Panc1 (cell line): ENCODE data around the gene PHF1. TPM values are rescaled to one million over a fixed set of nuclear protein-coding genes. Genes with fewer than 3 reads are reported as not detected.

Experiments used
- ATAC-seq: fragments of 200-7000 bp; cut with Tn5 transposase; 2 replicates; pipeline ENCODE4 v1.9.1; 2020; ENCODE audit warnings: mild to moderate bottlenecking, moderate library complexity
- BruUV-seq: library from RNA; stranded (reverse); fragments of 400-500 nt; replicated peaks from 2 replicates; lab custom pipeline; 2021; lab: Mats Ljungman, UMichigan
- CTCF ChIA-PET: fragments of 300-600 bp; sonication (Branson Sonifier 250); formaldehyde crosslinking; loops from one replicate; lab custom pipeline; 2022; ENCODE audit warnings: antibody characterized with exemption; lab: Charles Lee
- POLR2A ChIA-PET: fragments of 300-600 bp; sonication (Branson Sonifier 250); formaldehyde crosslinking; loops from one replicate; lab custom pipeline; 2022; ENCODE audit warnings: antibody characterized with exemption; lab: Charles Lee
- DNase-seq: peaks from one replicate; pipeline ENCODE4 v3.0.0-alpha.2; 2010; ENCODE audit warnings: low read depth, low spot score
- H3K27ac ChIP-seq: 2 replicates; pipeline ENCODE4 v1.5.1; 2011; ENCODE audit warnings: mild to moderate bottlenecking, low read length, inconsistent platforms
- H3K27me3 ChIP-seq: fragments of 200-500 bp; sonication (Bioruptor generic); 2 replicates; pipeline ENCODE4 v1.6.0; 2014; ENCODE audit warnings: low read length, inconsistent platforms; ENCODE audit not compliant: control insufficient read depth, insufficient read depth
- H3K36me3 ChIP-seq: fragments of 200-500 bp; sonication (Bioruptor generic); 2 replicates; pipeline ENCODE4 v1.5.1; 2014; ENCODE audit warnings: inconsistent platforms, mild to moderate bottlenecking, low read length, moderate library complexity; ENCODE audit not compliant: control insufficient read depth, insufficient read depth
- H3K4me1 ChIP-seq: 2 replicates; pipeline ENCODE4 v1.5.1; 2011; ENCODE audit warnings: inconsistent platforms, mild to moderate bottlenecking, low read length, moderate library complexity; ENCODE audit not compliant: control insufficient read depth, insufficient read depth
- H3K4me3 ChIP-seq, 2 experiments: 2 replicates each; pipeline ENCODE4 v1.5.1; 2011 to 2012; ENCODE audit warnings: low read depth in 2 of 2, low read length in 2 of 2, mild to moderate bottlenecking in 2 of 2, inconsistent platforms in 1 of 2, moderate library complexity in 1 of 2
- H3K9me3 ChIP-seq: fragments of 200-500 bp; sonication (Bioruptor generic); 2 replicates; pipeline ENCODE4 v1.5.1; 2014; ENCODE audit warnings: low read depth, mild to moderate bottlenecking, inconsistent platforms, low read length, moderate library complexity; ENCODE audit not compliant: control insufficient read depth, insufficient read depth
- CTCF ChIP-seq: fragments of 450-650 bp; IDR thresholded peaks from 2 replicates; pipeline ENCODE4 v1.5.1; 2017; ENCODE audit warnings: mild to moderate bottlenecking
- POLR2AphosphoS5 ChIP-seq: IDR thresholded peaks from 2 replicates; pipeline ENCODE4 v1.6.1; 2012; ENCODE audit warnings: mild to moderate bottlenecking, low read depth, low read length, moderate library complexity
- REST ChIP-seq, 2 experiments: IDR thresholded peaks; 2 replicates each; pipeline ENCODE4 v1.6.1; 2011 to 2012; ENCODE audit warnings: low read depth in 2 of 2, control low read depth in 1 of 2, low read length in 1 of 2, mild to moderate bottlenecking in 1 of 2, moderate library complexity in 1 of 2; ENCODE audit not compliant: insufficient read depth in 1 of 2
- SIN3A ChIP-seq: IDR thresholded peaks from 2 replicates; pipeline ENCODE4 v1.6.1; 2012; ENCODE audit warnings: low read depth, mild to moderate bottlenecking, low read length, moderate library complexity, borderline replicate concordance; ENCODE audit not compliant: insufficient read depth
- TCF7L2 ChIP-seq: IDR thresholded peaks from 2 replicates; pipeline ENCODE4 v1.6.1; 2011; ENCODE audit warnings: mild to moderate bottlenecking, low read depth, low read length, inconsistent platforms
- in situ Hi-C: cut with HindIII; loops from 2 replicates; pipeline ENCODE4 v1.10.0; 2016; ENCODE audit warnings: low sequenced_read_pairs, low pct_unique_long_range_greater_than_20kb
- intact Hi-C: fragments of 100-400 bp; cut with micrococcal nuclease; formaldehyde crosslinking; loops from one replicate; pipeline ENCODE4 v1.10.0; 2022; ENCODE audit not compliant: unreplicated experiment
- total RNA-seq: library from RNA; stranded (reverse); gene quantifications from one replicate; pipeline ENCODE4 v1.2.1, GENCODE V29; 2021; ENCODE audit not compliant: unreplicated experiment

Gene PHF1
- total RNA-seq, 1 experiment from 2014 or later: 51.6 TPM

DNA sequence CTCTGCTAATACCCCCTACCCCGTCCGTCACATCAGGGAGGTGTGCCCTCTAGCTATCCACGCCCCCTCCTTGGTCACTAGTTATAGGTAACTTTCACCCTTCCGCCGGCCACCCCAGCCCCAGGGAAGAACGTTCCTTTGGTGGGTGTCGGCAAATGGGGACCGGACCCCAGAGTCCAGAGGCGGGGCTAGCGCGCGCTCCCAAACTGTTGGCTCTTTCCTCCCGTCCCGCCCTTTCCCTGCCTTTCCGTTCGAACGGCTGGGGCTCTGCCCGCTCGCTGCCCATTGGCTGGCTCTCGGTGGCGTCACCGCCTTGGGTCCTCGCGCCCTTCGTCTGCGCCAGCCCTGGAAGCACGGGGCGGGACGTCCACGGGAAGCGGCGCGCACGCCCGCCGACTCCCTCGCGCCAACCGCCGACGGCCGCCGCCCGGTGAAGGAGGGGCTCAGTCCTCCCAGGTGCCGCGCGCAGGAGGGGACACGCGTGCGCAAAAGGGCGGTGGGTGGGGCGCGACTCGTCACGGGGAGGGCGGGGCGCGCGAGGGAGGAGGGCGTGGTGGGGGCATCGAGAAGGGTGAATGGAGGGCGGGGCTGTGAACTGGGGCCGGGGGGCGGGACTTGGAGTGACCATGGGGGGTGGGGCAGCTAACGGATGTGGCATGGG, 634 bp upstream of the PHF1 start:
- in situ Hi-C loops: no loop called here
- intact Hi-C loops: no loop called here
- BruUV-seq: no TSS peak
- peak overlapping the region; percentile 93 for H3K27ac ChIP-seq
- ChIA-PET POLR2A (interaction anchor here (0.5 to 0.7 kb wide), 4 partner anchors 15 to 436 kb away, joined by 3 to 7 read pairs (median 4); no protein-coding TSS in a partner anchor), CTCF (interaction anchor here (0.6 kb wide), 1 partner anchor 90 kb away, joined by 11 read pairs; no protein-coding TSS in a partner anchor)
- H3K27me3 ChIP-seq: no peaks in the 10 kb centered on the region
- peak; percentile 72 for DNase-seq
- peak overlapping the region; percentile 67 to 83 for H3K4me3 ChIP-seq
- peaks cover 9% of the 10 kb centered on the region for H3K36me3 ChIP-seq
- TF ChIP-seq REST (IDR thresholded peaks at IDR 0.05; ENCODE audit: insufficient read depth in 1 of 2, low read depth in 2 of 2, low read length in 1 of 2) (0 out of 4 replicates have a peak, but pooled peaks of 1 of the 2 experiments have one; percentile 47), POLR2AphosphoS5 (peak; percentile 96), TCF7L2 (no peak), CTCF (no peak), SIN3A (peak; percentile 86; the same call in 1 of the 2 replicates)
- peaks cover 21% of the 10 kb centered on the region for H3K4me1 ChIP-seq
- no peaks in the 10 kb centered on the region for H3K9me3 ChIP-seq
- ATAC-seq: peak; percentile 94

- intact Hi-C loops: no loop called here
- Histone ChIP-seq H3K27ac (peak overlapping the region; percentile 67), H3K27me3 (no peaks in the 10 kb centered on the region), H3K4me3 (peak overlapping the region; percentile 67 to 83), H3K9me3 (no peaks in the 10 kb centered on the region), H3K36me3 (peaks cover 9% of the 10 kb centered on the region), H3K4me1 (peaks cover 36% of the 10 kb centered on the region)
- ChIA-PET POLR2A (no interaction called here), CTCF (interaction anchor here (0.6 to 0.9 kb wide), 3 partner anchors 14 to 734 kb away, joined by 4 to 7 read pairs (median 5); no protein-coding TSS in a partner anchor)
- TF ChIP-seq REST (IDR thresholded peaks at IDR 0.05; ENCODE audit: insufficient read depth in 1 of 2, low read depth in 2 of 2, low read length in 1 of 2) (no peak), TCF7L2 (no peak), SIN3A (no peak), CTCF (no peak), POLR2AphosphoS5 (no peak)
- in situ Hi-C loops: no loop called here
- no TSS peak for BruUV-seq
- ATAC-seq (no peak), DNase-seq (no peak)
Observed at GRCh38 chr6:33411632-33412005, 805 bp downstream of the PHF1 start.
